MCF 10A (cell line): Measurements from ENCODE around the gene MYO10. TPM values are rescaled to one million over a fixed set of nuclear protein-coding genes. Genes with fewer than 3 reads are reported as not detected.
"Not testable (repeated sequence)": the region's sequence is repeated elsewhere in the genome, so short reads cannot be mapped to it uniquely, and the experiment has no call there.

Experiments used
- Bru-seq: library from RNA; stranded (reverse); fragments of 400-500 nt; gene quantifications from one replicate; lab custom pipeline; 2021; lab: Mats Ljungman, UMichigan
- BruChase-seq, 2 experiments: library from RNA; stranded (reverse); fragments of 400-500 nt; gene quantifications; one replicate each; lab custom pipeline; 2021; lab: Mats Ljungman, UMichigan
- BruUV-seq: library from RNA; stranded (reverse); fragments of 400-500 nt; replicated peaks from 2 replicates; lab custom pipeline; 2021; lab: Mats Ljungman, UMichigan
- CTCF ChIA-PET: fragments of 300-600 bp; sonication (Branson Sonifier 250); formaldehyde crosslinking; extraction: SDS; loops from one replicate; lab custom pipeline; 2021; ENCODE audit warnings: antibody characterized with exemption, inconsistent platforms; lab: Yijun Ruan, JAX
- POLR2A ChIA-PET: fragments of 300-600, 350-650 bp; sonication (Branson Sonifier 250); formaldehyde crosslinking; extraction: SDS; loops from one replicate; lab custom pipeline; 2020; ENCODE audit warnings: antibody characterized with exemption, inconsistent platforms; lab: Yijun Ruan, JAX
- DNase-seq: peaks from one replicate; pipeline ENCODE4 v3.0.0-alpha.2; 2018; ENCODE audit not compliant: unreplicated experiment
- H3K27ac Mint-ChIP-seq: one replicate; pipeline ENCODE4 v1.8.0; 2022; ENCODE audit warnings: mild to moderate bottlenecking, low read depth, mixed read lengths; ENCODE audit not compliant: unreplicated experiment
- H3K27me3 Mint-ChIP-seq: one replicate; pipeline ENCODE4 v1.8.0; 2022; ENCODE audit warnings: mixed read lengths; ENCODE audit not compliant: insufficient read depth, unreplicated experiment
- H3K36me3 Mint-ChIP-seq: one replicate; pipeline ENCODE4 v1.8.0; 2022; ENCODE audit warnings: mild to moderate bottlenecking, moderate library complexity, mixed read lengths; ENCODE audit not compliant: insufficient read depth, unreplicated experiment
- H3K4me1 Mint-ChIP-seq: one replicate; pipeline ENCODE4 v1.8.0; 2022; ENCODE audit warnings: mixed read lengths; ENCODE audit not compliant: insufficient read depth, unreplicated experiment
- H3K4me3 Mint-ChIP-seq: one replicate; pipeline ENCODE4 v1.8.0; 2022; ENCODE audit warnings: mild to moderate bottlenecking, moderate library complexity, mixed read lengths; ENCODE audit not compliant: unreplicated experiment
- H3K9me3 Mint-ChIP-seq: one replicate; pipeline ENCODE4 v1.8.0; 2022; ENCODE audit warnings: mixed read lengths; ENCODE audit not compliant: unreplicated experiment
- intact Hi-C: fragments of 100-400 bp; cut with micrococcal nuclease; formaldehyde crosslinking; loops from 2 replicates; pipeline ENCODE4 v1.14.1; 2022
- long read RNA-seq: library from polyadenylated mRNA; stranded (forward); transcript quantifications from one replicate; pipeline ENCODE4 v2.0.0, GENCODE V29; 2022
- total RNA-seq: library from RNA; stranded (reverse); gene quantifications from 2 replicates; pipeline ENCODE4 v1.2.3, GENCODE V29; 2022
- TF ChIP-seq, protein P1 (sequence below): fragments of 200-600 bp; IDR thresholded peaks from one replicate; pipeline ENCODE4 v1.8.0; 2022; ENCODE audit warnings: antibody characterized with exemption, mild to moderate bottlenecking; ENCODE audit not compliant: unreplicated experiment

MYO10 gene
- total RNA-seq (35.7 and 36.0 TPM in 2 replicates), Bru-seq, nascent RNA (percentile 75 among the genes with signal in this experiment), BruChase-seq, experiment 1, labeled RNA remaining after a 6-hour chase (percentile 72 among the genes with signal in this experiment), BruChase-seq, experiment 2, labeled RNA remaining after a 2-hour chase (percentile 63 among the genes with signal in this experiment)
- long read RNA-seq, full-length matches to known transcripts, result 4 of 26 reads
- long read RNA-seq, partial matches to known transcripts, result 20 of 26 reads
- long read RNA-seq, other reads (novel, unspliced or antisense), result 2 of 26 reads

DNA sequence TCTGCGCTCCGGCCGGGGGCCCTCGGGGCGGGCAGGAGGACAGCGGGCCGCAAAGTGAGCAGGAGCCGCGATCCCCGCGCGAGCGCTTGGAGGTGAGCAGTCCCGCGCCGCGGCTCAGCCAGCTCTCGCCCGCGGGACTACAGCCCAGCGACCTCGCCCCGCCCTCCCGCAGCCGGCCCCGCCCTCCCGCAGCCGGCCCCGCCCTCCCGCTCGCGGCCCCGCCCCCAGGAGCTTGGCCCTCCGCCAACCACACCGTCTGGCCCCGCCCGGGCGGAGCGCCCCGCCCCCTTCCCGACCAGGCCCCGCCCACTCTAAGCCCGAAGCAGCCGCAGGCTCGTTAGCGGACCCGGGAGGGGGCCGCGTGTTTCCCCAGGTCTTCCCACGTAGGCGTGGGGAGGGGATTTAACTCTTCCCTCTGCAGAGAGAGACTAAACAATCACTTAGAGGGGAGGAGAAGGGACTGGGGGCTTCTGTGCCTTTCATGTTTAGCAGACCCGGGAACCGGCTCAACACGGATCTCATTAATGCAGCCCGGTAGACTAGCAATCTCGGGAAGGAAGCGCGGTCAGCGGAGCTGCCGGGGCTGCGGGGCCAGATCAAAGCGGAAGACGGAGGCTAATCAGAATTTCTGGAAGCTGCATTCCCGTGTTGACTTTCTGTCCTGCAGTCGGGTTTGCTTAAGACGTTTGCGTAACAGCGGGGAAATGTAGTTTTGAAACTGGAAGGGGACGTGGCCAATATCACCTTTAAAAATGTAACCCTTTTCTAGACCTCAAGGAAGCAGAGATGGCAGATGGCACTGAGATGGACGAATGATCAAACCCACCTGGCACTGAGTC, at the start of gene MYO10:
MYO10 (minus strand) TSS at position 139 of the 839 bp plus-strand sequence. CDS start 480 bp downstream, outside the sequence.
- Mint-ChIP-seq H3K27me3 (peaks cover 30% of the 10 kb centered on the region), H3K36me3 (peaks cover 4% of the 10 kb centered on the region), H3K4me1 (peaks cover 32% of the 10 kb centered on the region), H3K4me3 (peak within 1 kb of the TSS; percentile 82), H3K9me3 (no peaks in the 10 kb centered on the region), H3K27ac (peak within 1 kb of the TSS; percentile 76)
- POLR2A ChIA-PET, result interaction anchor here (0.5 to 2.4 kb wide), 32 partner anchors 9 to 316 kb away, joined by 3 to 44 read pairs (median 4); no protein-coding TSS in a partner anchor
- TF ChIP-seq, protein P1, sequence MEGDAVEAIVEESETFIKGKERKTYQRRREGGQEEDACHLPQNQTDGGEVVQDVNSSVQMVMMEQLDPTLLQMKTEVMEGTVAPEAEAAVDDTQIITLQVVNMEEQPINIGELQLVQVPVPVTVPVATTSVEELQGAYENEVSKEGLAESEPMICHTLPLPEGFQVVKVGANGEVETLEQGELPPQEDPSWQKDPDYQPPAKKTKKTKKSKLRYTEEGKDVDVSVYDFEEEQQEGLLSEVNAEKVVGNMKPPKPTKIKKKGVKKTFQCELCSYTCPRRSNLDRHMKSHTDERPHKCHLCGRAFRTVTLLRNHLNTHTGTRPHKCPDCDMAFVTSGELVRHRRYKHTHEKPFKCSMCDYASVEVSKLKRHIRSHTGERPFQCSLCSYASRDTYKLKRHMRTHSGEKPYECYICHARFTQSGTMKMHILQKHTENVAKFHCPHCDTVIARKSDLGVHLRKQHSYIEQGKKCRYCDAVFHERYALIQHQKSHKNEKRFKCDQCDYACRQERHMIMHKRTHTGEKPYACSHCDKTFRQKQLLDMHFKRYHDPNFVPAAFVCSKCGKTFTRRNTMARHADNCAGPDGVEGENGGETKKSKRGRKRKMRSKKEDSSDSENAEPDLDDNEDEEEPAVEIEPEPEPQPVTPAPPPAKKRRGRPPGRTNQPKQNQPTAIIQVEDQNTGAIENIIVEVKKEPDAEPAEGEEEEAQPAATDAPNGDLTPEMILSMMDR, result no peak
- BruUV-seq, result TSS peak; percentile 79
- DNase-seq, result peak; percentile 76
- CTCF ChIA-PET, result interaction anchor here (0.7 to 3.4 kb wide), 8 partner anchors 10 to 344 kb away, joined by 3 to 19 read pairs (median 3); no protein-coding TSS in a partner anchor
- intact Hi-C loops, result loop anchor here (2.0 kb wide), 1 partner anchor 76 kb away; no protein-coding TSS in a partner anchor

DNA sequence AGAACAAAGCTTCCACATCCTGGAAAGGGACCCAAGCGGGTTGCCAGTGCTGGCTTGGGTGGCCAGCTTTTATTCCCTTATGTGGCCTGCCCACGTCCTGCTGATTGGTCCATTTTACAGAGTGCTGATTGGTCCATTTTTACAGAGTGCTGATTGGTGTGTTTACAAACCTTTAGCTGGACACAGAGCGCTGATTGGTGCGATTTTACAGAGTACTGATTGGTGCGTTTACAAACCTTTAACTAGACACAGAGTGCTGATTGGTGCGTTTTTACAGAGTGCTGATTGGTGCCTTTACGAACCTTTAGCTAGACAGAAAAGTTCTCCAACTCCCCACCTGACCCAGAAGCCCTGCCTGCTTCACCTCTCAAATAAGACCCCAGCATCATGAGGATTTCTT, 49.2 kb upstream of the MYO10 start:
- POLR2A ChIA-PET, result interaction anchor here (0.7 kb wide), 1 partner anchor 186 kb away, joined by 3 read pairs; no protein-coding TSS in a partner anchor
- H3K27me3 Mint-ChIP-seq, H3K4me1 Mint-ChIP-seq, DNase-seq, H3K4me3 Mint-ChIP-seq, BruUV-seq, H3K36me3 Mint-ChIP-seq, H3K27ac Mint-ChIP-seq, H3K9me3 Mint-ChIP-seq, intact Hi-C loops, CTCF ChIA-PET: not testable (repeated sequence)

DNA sequence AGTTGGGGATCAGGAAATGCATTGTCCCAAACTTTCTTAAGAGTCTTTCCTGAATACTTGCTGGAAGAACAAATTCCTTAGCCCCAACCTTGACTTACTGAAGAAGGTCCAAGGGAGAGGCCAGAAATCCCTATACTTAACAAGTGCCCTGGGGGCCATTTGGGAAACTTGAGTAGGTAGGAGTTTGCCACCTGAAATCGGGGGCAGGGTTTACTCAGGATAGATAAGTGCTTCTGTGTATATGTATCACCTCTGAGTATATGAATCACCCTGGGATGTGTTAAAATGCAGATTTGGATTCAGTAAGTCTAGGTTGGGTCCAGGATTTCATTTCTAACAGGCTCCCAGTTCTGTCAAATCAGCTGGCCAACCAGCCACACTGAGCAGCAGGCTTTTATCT, 47.9 kb upstream of the MYO10 start:
- no peak for DNase-seq
- TF ChIP-seq, protein P1, result no peak
- H3K9me3 Mint-ChIP-seq, result no peaks in the 10 kb centered on the region
- no TSS peak for BruUV-seq
- no peaks in the 10 kb centered on the region for H3K27me3 Mint-ChIP-seq
- no peaks in the 10 kb centered on the region for H3K36me3 Mint-ChIP-seq
- H3K27ac Mint-ChIP-seq, result no peak overlapping the region
- intact Hi-C loops, result no loop called here
- no peak overlapping the region for H3K4me3 Mint-ChIP-seq
- ChIA-PET CTCF (interaction anchor here (0.6 kb wide), 1 partner anchor 130 kb away, joined by 4 read pairs; no protein-coding TSS in a partner anchor), POLR2A (no interaction called here)
- no peaks in the 10 kb centered on the region for H3K4me1 Mint-ChIP-seq

DNA sequence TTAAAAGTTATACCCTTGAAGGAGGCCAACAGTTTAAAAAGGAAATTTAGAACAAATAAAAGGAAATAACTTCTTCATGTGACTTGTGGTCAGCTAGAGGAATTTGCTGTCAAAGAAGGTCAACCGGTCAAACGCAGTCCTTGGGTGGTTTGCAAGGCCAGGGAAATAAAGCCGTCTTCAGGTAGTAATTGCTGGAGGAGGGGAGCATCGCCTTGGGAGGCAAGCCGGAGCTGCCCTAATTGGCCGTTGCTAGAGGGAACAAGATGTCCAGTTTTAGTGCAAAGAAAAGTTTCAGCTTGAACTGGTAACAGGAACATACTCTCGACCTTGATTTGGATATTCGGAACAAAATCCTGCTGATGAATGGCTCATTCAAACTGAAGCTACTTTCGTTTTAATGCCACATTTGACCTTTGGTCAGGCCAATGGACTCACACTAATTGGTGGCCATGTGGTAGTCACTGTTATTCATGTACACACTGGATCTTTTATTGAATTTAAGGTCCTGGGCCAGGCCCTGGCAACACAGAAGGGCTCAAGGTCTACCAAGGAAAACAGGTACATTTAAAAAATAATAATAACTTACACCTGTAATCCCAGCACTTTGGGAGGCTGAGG, 47.0 kb upstream of the MYO10 start:
- no TSS peak for BruUV-seq
- H3K4me1 Mint-ChIP-seq, result no peaks in the 10 kb centered on the region
- H3K27ac Mint-ChIP-seq, result no peak overlapping the region
- ChIA-PET CTCF (interaction anchor here (0.5 to 1.4 kb wide), 4 partner anchors 49 to 160 kb away, joined by 3 to 4 read pairs (median 4); no protein-coding TSS in a partner anchor), POLR2A (no interaction called here)
- intact Hi-C loops, result no loop called here
- no peaks in the 10 kb centered on the region for H3K9me3 Mint-ChIP-seq
- no peaks in the 10 kb centered on the region for H3K36me3 Mint-ChIP-seq
- no peak overlapping the region for H3K4me3 Mint-ChIP-seq
- DNase-seq, result no peak
- no peaks in the 10 kb centered on the region for H3K27me3 Mint-ChIP-seq
- TF ChIP-seq, protein P1, result no peak
